HPDE6-E6E7 (cell line): ENCODE data around the gene HGF.

Experiments
- DNase-seq: peaks from one replicate; pipeline ENCODE4 v3.0.0; 2011; ENCODE audit warnings: missing footprints; ENCODE audit errors: extremely low spot score

The HGF gene

GRCh38 chr7:81684033-81684432 is 85.8 kb downstream of the HGF start:
- DNase-seq = no peak

GRCh38 chr7:81682873-81683272 is 87.0 kb downstream of the HGF start:
- no peak for DNase-seq

DNA sequence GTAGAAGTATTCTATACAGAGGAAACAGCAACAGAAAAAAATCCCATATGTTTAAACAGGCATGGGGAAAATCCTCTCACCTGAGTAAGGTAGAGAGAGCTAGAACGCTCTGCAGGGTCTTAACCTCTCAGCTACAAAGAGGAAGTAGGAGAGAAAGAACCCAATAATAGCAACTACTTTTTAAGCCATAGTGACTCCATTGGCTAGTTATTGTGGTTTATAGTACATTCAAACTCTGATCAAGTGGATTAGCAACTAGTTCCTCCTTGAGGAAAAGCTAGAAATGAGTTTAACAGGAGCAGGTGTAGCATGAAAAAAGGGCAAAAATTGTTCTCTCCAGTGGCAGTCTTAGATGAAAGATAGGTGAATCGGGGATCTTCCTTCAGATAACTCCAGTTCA is 89.7 kb downstream of the HGF start:
- no peak for DNase-seq

DNA sequence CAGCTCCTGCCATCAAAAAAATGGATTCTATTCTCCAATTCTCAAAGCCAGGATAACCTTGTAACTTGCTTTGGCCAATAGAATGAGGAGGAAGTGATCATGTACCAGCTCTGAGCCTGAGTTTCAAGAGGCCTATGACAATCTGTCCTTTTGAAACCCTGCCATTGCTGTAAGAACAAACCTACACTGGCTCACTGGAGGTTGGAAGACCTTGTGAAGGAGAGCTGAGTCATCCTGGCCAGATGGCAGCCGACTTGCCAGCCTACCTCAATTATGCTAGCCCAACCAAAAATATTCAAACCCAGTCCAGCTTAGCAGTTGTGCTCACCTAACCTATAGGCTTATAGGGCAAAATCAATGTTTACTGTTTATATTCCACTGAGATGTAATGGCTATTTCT is 93.0 kb downstream of the HGF start:
- DNase-seq = no peak

DNA sequence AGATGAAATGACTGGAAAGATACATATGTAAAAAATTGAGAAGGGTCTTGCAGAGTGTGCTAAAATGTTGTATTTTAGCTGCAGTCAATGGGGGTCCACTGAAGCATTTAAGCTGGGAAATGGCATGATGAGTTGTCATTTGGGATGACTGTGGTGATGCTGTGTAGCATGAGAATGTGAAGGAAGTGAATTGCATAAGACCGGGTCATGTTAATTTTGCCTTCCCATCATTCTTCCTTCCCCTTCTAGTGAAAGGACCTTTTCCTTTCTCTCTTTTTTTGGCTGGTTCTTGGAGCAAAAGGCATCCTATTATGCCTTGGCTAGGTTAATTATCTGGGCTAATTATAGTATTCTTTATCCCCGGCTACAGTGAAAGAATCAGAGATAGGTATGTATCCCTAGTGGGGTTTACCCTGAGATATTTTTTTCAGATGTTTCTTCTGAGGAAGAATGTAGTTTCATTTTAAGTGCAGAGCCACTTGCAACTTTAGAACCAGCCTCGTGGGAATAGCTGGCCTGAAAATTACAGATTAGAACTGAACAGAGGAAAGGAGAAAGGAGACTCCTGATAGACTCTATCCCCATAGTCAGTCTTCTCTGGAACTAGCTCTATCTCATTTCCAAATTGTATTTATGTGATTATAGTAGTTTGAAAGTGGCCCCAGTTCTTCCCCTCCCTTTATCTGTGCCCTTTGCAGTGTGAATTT is 93.6 kb downstream of the HGF start:
- DNase-seq = no peak

- no peak for DNase-seq
Observed at GRCh38 chr7:81674431-81674830, 95.4 kb downstream of the HGF start.

- no peak for DNase-seq
Observed at GRCh38 chr7:81672872-81673271, 97.0 kb downstream of the HGF start.

GRCh38 chr7:81669476-81670105 is 100.3 kb downstream of the HGF start:
- DNase-seq = no peak

DNA sequence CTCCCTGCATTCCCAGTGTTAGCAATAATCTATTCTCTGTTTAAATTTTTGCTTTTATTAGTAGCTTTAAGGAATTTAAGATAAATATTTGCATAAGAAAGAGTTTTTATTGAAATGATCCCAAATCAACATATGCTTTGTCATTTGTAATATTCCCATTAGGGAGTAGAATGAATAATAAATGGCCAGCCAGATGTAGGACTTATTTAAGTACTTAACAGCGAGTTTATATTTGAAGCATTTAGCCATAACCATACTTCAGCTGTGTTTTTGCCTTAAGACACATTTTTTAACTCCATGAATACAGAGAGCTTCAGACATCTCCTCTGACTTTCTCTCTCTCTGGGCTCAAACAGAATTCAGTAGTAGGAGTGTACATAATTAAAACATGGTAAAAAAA is 103.6 kb downstream of the HGF start:
- no peak for DNase-seq

- DNase-seq = no peak
Observed at GRCh38 chr7:81665236-81665635, 104.6 kb downstream of the HGF start.

- no peak for DNase-seq
Observed at GRCh38 chr7:81664304-81664703, 105.5 kb downstream of the HGF start.

DNA sequence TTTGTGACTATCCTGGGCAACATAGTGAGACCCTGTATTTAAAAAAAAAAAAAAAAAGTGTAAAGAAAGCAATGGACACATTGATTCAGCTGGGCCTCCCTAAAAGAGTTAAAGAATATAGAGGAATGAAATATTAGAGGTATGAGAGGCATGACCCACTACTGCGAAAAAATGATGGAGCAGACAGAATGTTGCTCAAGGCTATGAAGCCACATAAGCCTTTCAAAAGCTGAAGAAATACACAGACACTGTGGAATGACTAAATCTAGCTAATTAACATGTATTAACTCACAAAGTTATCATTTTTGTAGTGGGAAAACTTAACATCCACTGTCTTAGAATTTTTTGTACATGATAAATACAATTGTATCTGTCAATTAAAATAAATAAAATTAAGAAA is 107.3 kb downstream of the HGF start:
- DNase-seq = no peak

GRCh38 chr7:81659697-81660395 is 110.0 kb downstream of the HGF start:
- no peak for DNase-seq

DNA sequence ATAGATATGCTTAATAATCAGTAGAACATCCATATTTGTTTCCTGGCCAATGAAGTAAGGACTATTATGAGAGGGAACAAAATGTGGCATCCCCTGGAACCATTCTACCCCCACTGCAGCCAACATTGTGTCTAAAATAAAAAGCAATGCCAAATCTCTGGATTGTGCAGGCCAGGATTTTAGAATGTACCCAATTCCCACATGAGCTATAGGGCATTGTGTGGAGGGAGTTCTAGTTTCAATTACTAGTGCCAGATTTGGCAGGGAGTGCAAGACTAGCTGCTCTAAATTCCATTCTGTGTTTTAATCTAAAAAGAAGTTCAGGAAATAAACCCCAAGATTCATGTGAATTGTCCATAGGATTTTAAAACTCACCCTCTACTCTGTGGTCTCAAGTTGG is 112.3 kb downstream of the HGF start:
- DNase-seq = no peak

DNA sequence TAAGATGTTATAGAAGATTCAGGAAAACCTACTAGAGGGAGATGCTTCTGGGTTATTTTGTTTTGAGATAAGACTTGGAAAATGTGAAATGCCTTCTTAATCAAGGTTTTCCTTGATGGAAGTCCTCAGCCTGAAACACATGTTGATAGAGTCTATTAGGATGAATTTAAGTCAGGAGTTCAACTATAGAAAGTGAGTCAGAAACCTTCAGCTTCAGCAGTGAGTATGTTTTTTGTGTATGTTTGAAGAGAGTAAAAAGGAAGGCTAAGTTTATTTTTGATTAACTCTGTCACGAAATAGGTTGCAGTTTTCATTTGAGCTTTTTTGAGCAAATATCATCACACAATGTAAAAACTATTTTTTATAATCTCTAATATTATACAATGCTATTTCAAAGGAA is 114.6 kb downstream of the HGF start:
- DNase-seq = no peak

DNA sequence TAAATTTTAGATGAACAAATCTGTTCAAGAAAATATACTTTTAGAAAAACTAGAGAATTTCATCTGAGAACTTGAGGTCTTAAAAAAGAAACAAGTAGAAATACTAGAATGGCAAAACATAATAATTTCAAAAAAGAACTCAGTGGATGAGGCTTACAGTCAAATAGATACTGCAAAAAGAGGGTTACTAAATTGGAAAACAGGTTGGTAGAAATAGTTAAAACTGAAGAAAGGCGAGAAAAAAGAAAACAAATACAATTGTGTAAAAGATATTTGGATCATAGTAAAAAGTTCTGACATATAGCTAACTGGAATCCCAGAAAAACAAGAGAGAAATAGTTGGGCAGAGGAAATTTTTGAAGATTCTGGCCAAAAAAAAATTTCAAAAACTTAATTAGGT is 117.6 kb downstream of the HGF start:
- DNase-seq = no peak
